NCI-H2196 (cell line): ENCODE results near the gene AGBL4.
A peak's percentile ranks its signal among the peaks of the same experiment; 100 is the strongest.

ENCODE experiments used
- DNase-seq: peaks from one replicate; lab custom pipeline; 2025; ENCODE audit not compliant: unreplicated experiment; lab: John Stamatoyannopoulos, UW

Gene AGBL4

DNA sequence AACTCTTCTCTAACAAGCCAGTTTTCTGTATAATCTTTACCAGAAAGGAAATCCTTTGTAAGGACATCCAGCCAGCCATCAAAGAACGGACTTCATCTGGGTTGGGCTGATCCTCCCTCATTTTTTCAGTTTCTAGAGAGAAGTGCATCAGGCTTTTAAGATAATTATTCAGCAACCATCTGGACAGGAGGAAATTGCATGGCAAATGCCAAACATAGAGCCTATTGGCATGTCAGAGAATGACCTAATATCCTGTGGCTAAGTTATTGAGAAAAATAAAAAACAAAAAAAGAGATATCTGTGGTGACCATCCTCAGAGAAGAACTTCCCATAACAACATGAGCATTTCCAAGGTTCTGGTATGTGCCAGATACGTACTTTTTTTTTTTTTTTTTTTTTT, 1172.1 kb downstream of the AGBL4 start:
- DNase-seq: no peak

GRCh38 chr1:48848035-48848434, 1175.7 kb downstream of the AGBL4 start:
- DNase-seq: no peak

DNA sequence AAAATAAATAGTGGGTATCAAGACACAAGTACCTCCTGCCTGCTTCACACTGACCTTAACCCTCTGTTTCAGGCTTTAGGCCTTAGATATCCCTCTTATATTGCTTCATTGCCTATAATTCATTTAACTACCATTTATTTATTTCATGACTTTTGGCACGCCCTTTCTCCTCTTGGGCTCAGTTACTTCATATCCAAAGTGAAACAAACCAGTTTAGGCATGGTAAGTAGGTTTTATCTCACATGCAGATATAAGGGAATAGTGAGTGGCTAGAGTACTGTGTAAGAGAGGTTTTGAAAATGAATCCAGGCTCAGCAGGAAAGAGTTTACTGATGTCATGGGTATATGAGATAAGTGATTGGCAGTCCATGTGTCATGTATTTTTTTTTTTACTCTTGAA, 1177.3 kb downstream of the AGBL4 start:
- no peak for DNase-seq

- DNase-seq: no peak
Observed at GRCh38 chr1:48844187-48844586, 1179.6 kb downstream of the AGBL4 start.

- no peak for DNase-seq
Observed at GRCh38 chr1:48841966-48842365, 1181.8 kb downstream of the AGBL4 start.

DNA sequence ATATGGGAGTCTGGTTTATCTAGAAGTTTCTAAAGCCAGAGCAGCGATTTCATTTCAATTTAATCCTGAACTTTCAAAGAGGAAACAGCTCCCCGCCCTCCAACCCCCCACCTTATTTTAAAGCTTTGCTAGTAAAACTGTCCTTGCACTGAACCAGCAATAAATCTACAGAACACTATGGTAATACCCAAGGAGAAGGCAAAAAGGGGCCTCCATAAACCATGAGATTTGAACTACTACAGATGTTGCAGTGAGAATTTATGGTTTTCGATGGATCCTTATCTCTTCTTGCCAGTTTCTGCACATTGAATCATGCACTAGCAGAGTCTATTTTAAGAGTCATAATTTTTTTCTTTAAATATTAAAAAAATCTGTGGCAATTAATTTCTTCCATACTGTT, 1182.3 kb downstream of the AGBL4 start:
- no peak for DNase-seq

GRCh38 chr1:48831120-48831978, 1192.4 kb downstream of the AGBL4 start:
- DNase-seq: peak; percentile 7

GRCh38 chr1:48830715-48831114, 1193.0 kb downstream of the AGBL4 start:
- DNase-seq: no peak

DNA sequence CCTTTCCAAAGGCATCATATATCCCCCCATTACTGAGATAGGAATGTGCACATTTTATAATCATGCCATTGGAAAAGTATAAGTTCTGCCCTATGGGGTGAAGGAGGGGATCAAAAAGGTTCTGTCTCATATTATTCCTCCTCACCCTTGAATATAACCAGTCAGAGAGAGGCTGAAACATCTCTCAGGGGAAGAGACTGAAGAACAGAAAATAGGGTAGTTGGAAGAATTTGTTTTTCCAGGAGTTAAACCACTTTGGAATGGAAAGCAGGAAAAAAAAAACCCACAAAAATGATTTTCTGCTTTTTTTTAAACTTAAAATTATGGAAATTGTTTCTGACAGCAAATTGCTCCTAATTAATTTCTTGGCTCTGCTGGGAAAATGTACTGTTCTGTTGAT, 1194.3 kb downstream of the AGBL4 start:
- DNase-seq: no peak

DNA sequence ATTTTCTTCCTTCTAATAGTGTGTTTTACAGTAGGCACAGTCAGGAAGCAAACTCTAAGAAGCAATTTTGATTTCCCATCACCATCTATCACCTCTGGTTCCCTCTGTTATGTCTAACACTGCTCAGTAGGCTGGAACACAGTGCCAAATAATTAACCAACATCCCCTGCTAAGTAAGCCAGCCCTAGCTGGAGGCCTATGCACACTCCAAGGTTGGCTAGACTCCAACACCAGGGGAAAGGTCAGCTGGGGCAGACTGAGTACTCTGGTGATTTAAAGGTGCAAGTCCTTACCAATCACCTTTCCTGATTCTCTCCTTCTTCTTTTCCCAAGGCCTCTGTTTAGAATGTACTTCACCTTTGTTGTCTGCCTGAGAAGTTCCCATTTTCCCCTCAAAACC, 1200.6 kb downstream of the AGBL4 start:
- DNase-seq: peak; percentile 55

DNA sequence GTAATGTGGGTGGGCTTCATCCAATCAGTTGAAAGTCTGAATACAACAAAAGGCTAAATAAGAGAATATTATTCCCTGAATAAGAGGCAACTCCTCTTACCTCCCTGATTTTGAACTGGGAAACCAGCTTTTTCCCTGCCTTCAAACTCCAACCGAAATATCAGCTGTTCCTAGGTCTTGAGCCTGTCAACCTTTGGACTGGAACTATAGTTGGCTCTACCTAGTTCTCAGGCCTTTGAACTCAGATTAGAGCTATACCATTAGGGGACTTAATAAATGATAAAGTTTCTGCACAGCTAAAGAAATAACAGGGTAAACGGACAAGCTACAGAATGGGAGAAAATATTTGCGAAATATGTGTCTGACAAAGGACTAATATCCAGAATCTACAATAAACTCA, 1203.3 kb downstream of the AGBL4 start:
- no peak for DNase-seq

GRCh38 chr1:48817505-48818114, 1206.1 kb downstream of the AGBL4 start:
- peak; percentile 62 for DNase-seq

DNA sequence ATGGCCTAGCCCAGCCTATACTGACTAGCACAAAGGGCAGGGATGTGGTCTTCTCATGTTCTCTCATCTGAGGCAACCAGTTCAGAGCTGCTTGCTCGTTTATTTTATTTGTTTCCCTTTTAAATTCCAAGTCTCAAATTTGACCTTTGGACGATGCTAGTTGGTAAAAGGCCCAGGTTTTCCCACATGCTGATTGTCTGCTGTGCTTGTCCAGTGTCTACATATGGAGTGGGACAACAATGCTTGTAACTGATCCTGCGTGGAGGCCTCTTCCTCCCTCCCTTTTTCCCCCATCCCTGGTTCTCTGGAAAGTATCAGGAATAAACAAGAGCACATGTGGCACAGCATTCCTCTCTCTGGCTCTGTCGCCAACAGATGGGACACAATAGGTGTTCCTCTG, 1213.0 kb downstream of the AGBL4 start:
- peak; percentile 6 for DNase-seq

GRCh38 chr1:48808496-48808895, 1215.3 kb downstream of the AGBL4 start:
- no peak for DNase-seq

DNA sequence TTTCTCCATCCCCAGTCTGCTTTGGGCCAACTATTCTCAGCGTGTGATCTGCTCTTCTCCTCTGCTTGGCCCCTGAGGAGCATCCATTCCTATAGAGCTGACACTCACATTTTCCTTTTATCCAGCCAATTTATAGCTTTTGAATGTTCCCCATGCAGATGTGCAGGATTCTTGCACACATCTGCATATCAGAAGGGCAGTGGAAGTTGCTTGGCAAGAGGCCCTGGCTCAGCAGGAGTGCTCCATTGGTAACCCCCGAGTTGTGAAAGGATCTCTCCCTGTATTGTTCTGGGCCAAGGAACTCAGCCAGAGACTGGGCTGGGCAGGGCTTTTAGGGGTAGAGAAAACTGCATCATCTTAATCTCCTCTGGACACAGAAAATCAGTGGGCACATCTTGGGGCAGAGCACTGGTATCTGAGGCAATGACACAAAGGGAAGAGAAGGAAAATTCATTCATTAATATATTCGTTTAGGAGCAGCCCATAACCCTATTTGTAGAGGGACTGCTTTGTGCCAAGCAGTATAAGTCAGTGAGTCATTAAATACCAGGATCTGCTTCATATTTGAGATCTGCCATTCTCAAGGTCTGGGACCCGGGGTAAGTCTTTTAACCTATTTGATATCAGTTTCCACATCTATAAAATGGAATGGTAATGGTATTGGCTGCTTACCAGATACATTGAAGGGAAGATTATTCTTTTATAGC, 1216.0 kb downstream of the AGBL4 start:
- DNase-seq: no peak

GRCh38 chr1:48803474-48803873, 1220.3 kb downstream of the AGBL4 start:
- no peak for DNase-seq

- DNase-seq: no peak
Observed at GRCh38 chr1:48794816-48795215, 1228.9 kb downstream of the AGBL4 start.

DNA sequence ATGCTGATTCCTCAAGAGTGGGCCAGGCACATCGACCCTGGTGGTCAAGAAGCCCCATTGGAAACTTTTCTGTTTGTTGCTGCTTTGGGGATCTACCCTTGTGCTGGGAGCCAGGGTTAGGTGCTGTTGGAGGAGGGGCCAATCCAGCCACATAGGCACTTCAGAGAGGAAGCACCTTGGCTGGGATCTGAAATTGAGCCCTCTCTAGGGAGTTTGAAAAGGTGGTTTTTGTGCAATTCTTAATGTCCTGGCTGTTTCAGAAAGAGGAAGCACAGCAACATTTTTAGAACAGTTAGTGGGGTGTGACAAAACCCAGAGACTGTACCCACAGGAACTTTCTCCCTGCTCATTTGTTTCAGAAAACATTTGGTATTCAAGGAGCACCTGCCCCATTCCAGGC, 1229.9 kb downstream of the AGBL4 start:
- DNase-seq: no peak

DNA sequence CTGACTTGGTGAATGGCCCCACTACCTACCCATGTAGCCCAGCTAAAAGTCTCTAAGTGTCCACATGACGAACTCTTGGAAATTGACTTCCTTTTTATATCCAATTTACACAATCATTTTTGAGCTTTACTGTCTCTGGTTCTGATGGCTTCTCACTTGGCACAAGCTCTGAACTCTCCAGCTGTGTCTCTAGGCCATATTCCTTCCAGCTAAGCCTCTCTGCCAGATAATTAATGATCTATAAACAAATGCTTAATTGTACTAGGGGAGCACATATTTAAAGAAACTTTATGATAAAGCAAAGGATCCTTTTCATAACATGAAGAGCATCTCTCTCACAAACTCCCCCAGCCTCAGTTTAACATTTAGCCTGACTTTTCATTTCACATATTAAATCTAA, 1230.8 kb downstream of the AGBL4 start:
- no peak for DNase-seq

GRCh38 chr1:48790397-48790796, 1233.4 kb downstream of the AGBL4 start:
- no peak for DNase-seq

GRCh38 chr1:48789903-48790302, 1233.9 kb downstream of the AGBL4 start:
- DNase-seq: no peak

DNA sequence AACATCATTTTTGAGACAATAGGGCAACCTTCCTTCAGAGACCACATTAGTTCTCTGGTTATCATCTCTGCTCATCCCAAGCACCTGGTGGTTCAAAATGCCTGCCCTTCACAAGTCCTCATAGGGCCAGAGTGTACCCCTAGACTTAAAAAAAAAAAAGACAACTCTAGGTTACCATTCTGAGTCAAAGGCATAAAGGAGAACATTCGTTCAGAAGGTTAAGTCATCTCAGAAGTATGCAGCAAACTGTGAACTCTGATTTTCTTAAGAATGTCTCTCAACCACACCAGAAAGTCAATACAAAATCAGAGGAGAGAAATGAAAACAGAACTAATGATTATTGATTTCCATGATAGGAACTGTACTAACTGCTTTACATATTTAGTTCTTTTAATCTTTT, 1237.9 kb downstream of the AGBL4 start:
- no peak for DNase-seq
